Loucy (cell line): Measurements from ENCODE around the gene SLC22A14.

Source experiments
- H2AFZ ChIP-seq: fragments of 200-600 bp; sonication (generic); 2 replicates; pipeline ENCODE4 v1.6.0; 2016; ENCODE audit warnings: antibody characterized with exemption, mild to moderate bottlenecking, low read length, moderate library complexity
- H3F3A ChIP-seq: fragments of 200-600 bp; 2 replicates; pipeline ENCODE4 v1.6.0; 2016; ENCODE audit warnings: antibody characterized with exemption, low read depth, mild to moderate bottlenecking
- H3K27me3 ChIP-seq: fragments of 200-600 bp; sonication (generic); 2 replicates; pipeline ENCODE4 v1.6.1; 2014; ENCODE audit warnings: low read length, mild to moderate bottlenecking; ENCODE audit not compliant: insufficient read depth, poor library complexity, severe bottlenecking
- H3K36me3 ChIP-seq: fragments of 200-600 bp; sonication (generic); 2 replicates; pipeline ENCODE4 v1.6.1; 2016; ENCODE audit warnings: low read length; ENCODE audit not compliant: insufficient read depth
- H3K4me1 ChIP-seq: fragments of 200-600 bp; sonication (generic); 2 replicates; pipeline ENCODE4 v1.5.1; 2014; ENCODE audit warnings: low read length, mild to moderate bottlenecking; ENCODE audit not compliant: insufficient read depth, poor library complexity, severe bottlenecking
- H3K4me2 ChIP-seq: fragments of 200-600 bp; sonication (generic); 2 replicates; pipeline ENCODE4 v1.6.0; 2014; ENCODE audit warnings: antibody characterized with exemption, low read length, low read depth, mild to moderate bottlenecking; ENCODE audit not compliant: poor library complexity, severe bottlenecking
- H3K4me3 ChIP-seq: fragments of 200-600 bp; sonication (generic); 2 replicates; pipeline ENCODE4 v1.5.1; 2014; ENCODE audit warnings: low read length, mild to moderate bottlenecking, mixed read lengths; ENCODE audit not compliant: poor library complexity, severe bottlenecking
- H3K79me2 ChIP-seq: fragments of 200-600 bp; sonication (generic); 2 replicates; pipeline ENCODE4 v1.6.1; 2014; ENCODE audit warnings: low read length; ENCODE audit not compliant: insufficient read depth
- H3K9ac ChIP-seq: fragments of 200-600 bp; sonication (generic); 2 replicates; pipeline ENCODE4 v1.6.0; 2014; ENCODE audit warnings: mild to moderate bottlenecking, low read depth, low read length, moderate library complexity; ENCODE audit not compliant: poor library complexity, severe bottlenecking
- H3K9me2 ChIP-seq: fragments of 200-600 bp; sonication (generic); replicated peaks from 2 replicates; pipeline ENCODE4 v1.6.1; 2016; ENCODE audit warnings: low read depth, low read length, mixed read lengths
- H3K9me3 ChIP-seq: fragments of 200-600 bp; sonication (generic); 2 replicates; pipeline ENCODE4 v1.6.1; 2014; ENCODE audit warnings: mild to moderate bottlenecking, antibody characterized with exemption, low read length, low read depth; ENCODE audit not compliant: insufficient read depth
- H4K20me1 ChIP-seq: fragments of 200-600 bp; sonication (generic); 2 replicates; pipeline ENCODE4 v1.6.0; 2014; ENCODE audit warnings: antibody characterized with exemption, low read length, mild to moderate bottlenecking; ENCODE audit not compliant: insufficient read depth, poor library complexity, severe bottlenecking
- EZH2phosphoT487 ChIP-seq: fragments of 200-600 bp; IDR thresholded peaks from 2 replicates; pipeline ENCODE4 v1.6.1; 2018; ENCODE audit warnings: antibody characterized with exemption, mild to moderate bottlenecking, moderate library complexity, borderline replicate concordance
- TF ChIP-seq, protein P1 (sequence below): fragments of 200-600 bp; sonication (generic); conservative IDR thresholded peaks from 2 replicates; pipeline ENCODE4 v1.5.1; 2014; ENCODE audit warnings: mild to moderate bottlenecking, antibody characterized with exemption, low read length

The SLC22A14 gene

DNA sequence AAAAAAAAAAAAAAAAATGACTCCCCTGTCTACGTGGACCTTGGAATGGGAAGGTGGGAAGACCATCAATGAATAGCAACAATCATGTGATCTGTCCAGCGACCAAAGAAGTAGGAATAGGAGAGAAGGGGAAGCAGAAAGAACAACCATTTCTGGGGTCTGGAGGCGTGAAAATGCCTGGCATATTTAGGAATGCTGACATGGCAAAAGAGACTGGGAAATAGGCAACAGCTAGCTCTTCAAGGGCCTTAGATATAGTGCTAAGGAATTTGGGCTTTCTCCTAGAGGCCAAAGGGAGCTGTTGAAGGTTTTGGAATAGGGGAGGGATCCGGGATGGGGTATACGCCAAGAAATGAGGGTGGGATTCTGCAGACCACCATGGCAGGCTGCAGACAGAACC is 10.5 kb upstream of the SLC22A14 start:
- Histone ChIP-seq H3K9me2 (no peaks in the 10 kb centered on the region), H3K4me2 (no peak overlapping the region), H4K20me1 (no peaks in the 10 kb centered on the region), H2AFZ (no peak overlapping the region), H3K4me3 (no peak overlapping the region), H3K9me3 (no peaks in the 10 kb centered on the region), H3K36me3 (no peaks in the 10 kb centered on the region), H3F3A (no peaks in the 10 kb centered on the region), H3K79me2 (no peaks in the 10 kb centered on the region), H3K4me1 (peaks cover 16% of the 10 kb centered on the region), H3K9ac (no peak overlapping the region), H3K27me3 (no peaks in the 10 kb centered on the region)
- TF ChIP-seq, protein P1, sequence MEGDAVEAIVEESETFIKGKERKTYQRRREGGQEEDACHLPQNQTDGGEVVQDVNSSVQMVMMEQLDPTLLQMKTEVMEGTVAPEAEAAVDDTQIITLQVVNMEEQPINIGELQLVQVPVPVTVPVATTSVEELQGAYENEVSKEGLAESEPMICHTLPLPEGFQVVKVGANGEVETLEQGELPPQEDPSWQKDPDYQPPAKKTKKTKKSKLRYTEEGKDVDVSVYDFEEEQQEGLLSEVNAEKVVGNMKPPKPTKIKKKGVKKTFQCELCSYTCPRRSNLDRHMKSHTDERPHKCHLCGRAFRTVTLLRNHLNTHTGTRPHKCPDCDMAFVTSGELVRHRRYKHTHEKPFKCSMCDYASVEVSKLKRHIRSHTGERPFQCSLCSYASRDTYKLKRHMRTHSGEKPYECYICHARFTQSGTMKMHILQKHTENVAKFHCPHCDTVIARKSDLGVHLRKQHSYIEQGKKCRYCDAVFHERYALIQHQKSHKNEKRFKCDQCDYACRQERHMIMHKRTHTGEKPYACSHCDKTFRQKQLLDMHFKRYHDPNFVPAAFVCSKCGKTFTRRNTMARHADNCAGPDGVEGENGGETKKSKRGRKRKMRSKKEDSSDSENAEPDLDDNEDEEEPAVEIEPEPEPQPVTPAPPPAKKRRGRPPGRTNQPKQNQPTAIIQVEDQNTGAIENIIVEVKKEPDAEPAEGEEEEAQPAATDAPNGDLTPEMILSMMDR, result no peak
- no peak for TF ChIP-seq EZH2phosphoT487

DNA sequence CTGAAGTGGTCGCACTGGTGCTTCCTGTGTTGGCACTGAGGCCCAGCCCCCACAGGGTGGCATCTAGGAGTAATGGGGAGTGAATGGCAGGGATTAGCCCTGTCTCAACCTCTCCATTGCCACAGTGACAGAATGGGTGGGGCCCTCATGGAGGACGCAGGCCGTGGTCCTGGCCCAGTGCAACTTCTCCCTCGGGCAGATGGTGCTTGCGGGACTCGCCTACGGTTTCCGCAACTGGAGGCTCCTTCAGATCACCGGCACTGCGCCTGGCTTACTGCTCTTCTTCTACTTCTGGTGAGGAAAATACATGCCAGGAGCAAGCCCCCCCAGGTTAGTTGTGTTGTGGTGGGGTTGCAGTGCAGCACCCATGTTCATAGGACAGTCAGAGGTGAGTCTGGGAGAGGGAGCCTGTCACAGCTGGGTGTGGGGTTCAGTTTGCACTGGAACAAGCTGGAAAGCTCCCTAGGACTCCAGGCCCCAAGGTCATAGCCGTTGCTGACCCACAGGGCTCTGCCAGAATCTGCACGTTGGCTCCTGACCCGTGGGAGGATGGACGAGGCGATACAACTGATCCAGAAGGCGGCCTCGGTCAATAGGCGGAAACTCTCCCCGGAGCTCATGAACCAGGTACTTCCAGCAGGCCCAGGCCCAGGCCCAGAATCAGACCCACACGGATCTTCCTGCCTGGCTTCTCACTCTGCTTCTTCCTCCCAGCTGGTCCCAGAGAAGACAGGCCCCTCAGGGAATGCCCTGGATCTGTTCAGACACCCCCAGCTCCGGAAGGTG is 7.0 kb upstream of the SLC22A14 start:
- no peaks in the 10 kb centered on the region for H3K36me3 ChIP-seq
- H2AFZ ChIP-seq, result no peak overlapping the region
- no peaks in the 10 kb centered on the region for H3K9me2 ChIP-seq
- no peaks in the 10 kb centered on the region for H3K9me3 ChIP-seq
- no peak overlapping the region for H3K4me3 ChIP-seq
- no peak overlapping the region for H3K4me2 ChIP-seq
- no peaks in the 10 kb centered on the region for H3F3A ChIP-seq
- TF ChIP-seq EZH2phosphoT487, result no peak
- TF ChIP-seq, protein P1, result no peak
- H3K9ac ChIP-seq, result no peak overlapping the region
- no peaks in the 10 kb centered on the region for H3K79me2 ChIP-seq
- H3K27me3 ChIP-seq, result no peaks in the 10 kb centered on the region
- H3K4me1 ChIP-seq, result no peaks in the 10 kb centered on the region
- no peaks in the 10 kb centered on the region for H4K20me1 ChIP-seq

DNA sequence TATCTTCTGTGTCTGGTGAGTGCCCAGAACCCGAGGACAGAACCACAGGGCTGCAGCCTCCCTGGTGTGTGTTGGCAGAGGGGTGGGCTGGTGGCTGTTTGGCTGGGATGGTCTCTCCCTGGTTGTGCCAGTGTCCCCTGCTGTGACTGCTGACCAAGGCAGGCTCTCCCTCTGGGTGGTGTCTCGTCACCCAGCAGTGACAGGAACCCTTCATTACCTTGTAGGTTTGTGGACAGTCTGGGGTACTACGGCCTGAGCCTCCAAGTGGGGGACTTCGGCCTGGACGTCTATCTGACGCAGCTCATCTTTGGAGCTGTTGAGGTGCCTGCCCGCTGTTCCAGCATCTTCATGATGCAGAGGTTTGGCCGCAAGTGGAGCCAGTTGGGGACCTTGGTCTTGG is 6.4 kb upstream of the SLC22A14 start:
- H3K4me3 ChIP-seq, result no peak overlapping the region
- TF ChIP-seq, protein P1, result no peak
- no peak for TF ChIP-seq EZH2phosphoT487
- H3K9me3 ChIP-seq, result no peaks in the 10 kb centered on the region
- H4K20me1 ChIP-seq, result no peaks in the 10 kb centered on the region
- H3K9me2 ChIP-seq, result no peaks in the 10 kb centered on the region
- no peak overlapping the region for H3K4me2 ChIP-seq
- H3K36me3 ChIP-seq, result no peaks in the 10 kb centered on the region
- H3K79me2 ChIP-seq, result no peaks in the 10 kb centered on the region
- H3K27me3 ChIP-seq, result no peaks in the 10 kb centered on the region
- H2AFZ ChIP-seq, result no peak overlapping the region
- H3K4me1 ChIP-seq, result no peaks in the 10 kb centered on the region
- no peaks in the 10 kb centered on the region for H3F3A ChIP-seq
- no peak overlapping the region for H3K9ac ChIP-seq
